ENCODE results near the gene NAV3.
A peak's percentile ranks its signal among the peaks of the same experiment; 100 is the strongest.
"Not testable (repeated sequence)": the region's sequence is repeated elsewhere in the genome, so short reads cannot be mapped to it uniquely, and the experiment has no call there.

The NAV3 gene

GRCh38 chr12:78060186-78060585, 229.5 kb downstream of the NAV3 start:
- DNase-seq: no peak

- no peak for DNase-seq
Observed at GRCh38 chr12:78062786-78063185, 232.1 kb downstream of the NAV3 start.

- no peak for DNase-seq
Observed at GRCh38 chr12:78081590-78082314, 251.1 kb downstream of the NAV3 start.

GRCh38 chr12:78085542-78086182, 255.0 kb downstream of the NAV3 start:
- DNase-seq: no peak

GRCh38 chr12:78086553-78087362, 256.1 kb downstream of the NAV3 start:
- peak in 1 of 2 experiments; percentile 21 for DNase-seq

GRCh38 chr12:78087363-78087675, 256.6 kb downstream of the NAV3 start:
- DNase-seq: no peak

- DNase-seq: peak in 1 of 2 experiments; percentile 56
Observed at GRCh38 chr12:78088391-78088832, 257.7 kb downstream of the NAV3 start.

GRCh38 chr12:78090266-78090665, 259.6 kb downstream of the NAV3 start:
- DNase-seq: no peak

GRCh38 chr12:78095623-78096022, 264.9 kb downstream of the NAV3 start:
- no peak for DNase-seq

GRCh38 chr12:78096909-78097597, 266.4 kb downstream of the NAV3 start:
- DNase-seq: no peak

- no peak for DNase-seq
Observed at GRCh38 chr12:78099806-78100205, 269.1 kb downstream of the NAV3 start.

GRCh38 chr12:78101113-78101876, 270.6 kb downstream of the NAV3 start:
- DNase-seq: no peak

- peak in 1 of 2 experiments; percentile 31 for DNase-seq
Observed at GRCh38 chr12:78101946-78102635, 271.4 kb downstream of the NAV3 start.

- DNase-seq: not testable (repeated sequence)
Observed at GRCh38 chr12:78102801-78103200, 272.1 kb downstream of the NAV3 start.

GRCh38 chr12:78115889-78116288, 285.2 kb downstream of the NAV3 start:
- DNase-seq: no peak

GRCh38 chr12:78118036-78118435, 287.3 kb downstream of the NAV3 start:
- no peak for DNase-seq

GRCh38 chr12:78118486-78118885, 287.8 kb downstream of the NAV3 start:
- DNase-seq: no peak

- no peak for DNase-seq
Observed at GRCh38 chr12:78119351-78119918, 288.7 kb downstream of the NAV3 start.

- no peak for DNase-seq
Observed at GRCh38 chr12:78120306-78120705, 289.6 kb downstream of the NAV3 start.

GRCh38 chr12:78120866-78121560, 290.3 kb downstream of the NAV3 start:
- DNase-seq: peak in 1 of 2 experiments; percentile 28

Data from SW 1271 (cell line).